Peyer's patch (tissue), 4 donors: ENCODE results near the gene TBRG4. TPM values are rescaled to one million over a fixed set of nuclear protein-coding genes. Genes with fewer than 3 reads are reported as not detected.

Experiments used
- DNase-seq, 3 donors: peaks; one replicate each; pipeline ENCODE4 v3.0.0-alpha.2; 2017 to 2019
- H3K27ac ChIP-seq, 4 donors: fragments of 200-600 bp; sonication (generic); one replicate each; pipeline ENCODE4 v1.5.1; 2016 to 2019
- H3K27me3 ChIP-seq, 2 donors: fragments of 200-600 bp; sonication (generic); one replicate each; pipeline ENCODE4 v1.5.1; 2019
- H3K36me3 ChIP-seq, 3 donors: fragments of 200-600 bp; sonication (generic); one replicate each; pipeline ENCODE4 v1.5.1; 2016 to 2019
- H3K4me1 ChIP-seq, 4 donors: fragments of 200-600 bp; sonication (generic); one replicate each; pipeline ENCODE4 v1.5.1; 2016 to 2019
- H3K4me3 ChIP-seq, 4 donors: fragments of 200-600 bp; sonication (generic); 1 replicate in 3 of 4; 2 replicates in 1 of 4; pipeline ENCODE4 v1.5.1; 2016 to 2019; ENCODE audit warnings: mild to moderate bottlenecking in 1 of 4
- H3K9me3 ChIP-seq, 4 donors: fragments of 200-600 bp; sonication (generic); one replicate each; pipeline ENCODE4 v1.5.1; 2016 to 2019; ENCODE audit warnings: mild to moderate bottlenecking in 1 of 4
- CTCF ChIP-seq, 6 experiments: fragments of 450-650 bp in 4 of 6; fragments of 200-600 bp in 2 of 6; sonication (generic) in 1 of 6; IDR thresholded peaks; one replicate each; pipeline ENCODE4 v1.5.1; 2017 to 2019; ENCODE audit warnings: antibody characterized with exemption in 6 of 6, mild to moderate bottlenecking in 3 of 6, moderate library complexity in 1 of 6
- POLR2A ChIP-seq, 2 donors: fragments of 450-650 bp; IDR thresholded peaks; one replicate each; pipeline ENCODE4 v1.5.1; 2017; ENCODE audit warnings: antibody characterized with exemption in 2 of 2, mild to moderate bottlenecking in 2 of 2, moderate library complexity in 2 of 2
- total RNA-seq, 4 donors: library from RNA; depleted of rRNA; stranded (reverse); fragments of >200 nt; gene quantifications; one replicate each; pipeline ENCODE4 v1.1.0, GENCODE V29; 2016

The TBRG4 gene
- total RNA-seq, 4 donors from 2014 or later = 75.5 to 117 (median 108) TPM

GRCh38 chr7:45099891-45100760 is 11.4 kb downstream of the TBRG4 start:
- Histone ChIP-seq H3K4me3 (no peak overlapping the region), H3K27ac (no peak overlapping the region), H3K9me3 (no peaks in the 10 kb centered on the region), H3K4me1 (no peaks in the 10 kb centered on the region), H3K27me3 (no peaks in the 10 kb centered on the region), H3K36me3 (peaks cover 0 to 68% (median 4%) of the 10 kb centered on the region in 3 donors)
- DNase-seq = no peak
- TF ChIP-seq CTCF (IDR thresholded peaks at IDR 0.05) (no peak), POLR2A (IDR thresholded peaks at IDR 0.05) (no peak)

GRCh38 chr7:45098983-45099839 is 12.3 kb downstream of the TBRG4 start:
- Histone ChIP-seq H3K4me1 (no peaks in the 10 kb centered on the region), H3K27me3 (no peaks in the 10 kb centered on the region), H3K9me3 (no peaks in the 10 kb centered on the region), H3K27ac (no peak overlapping the region), H3K4me3 (no peak overlapping the region), H3K36me3 (peaks cover 0 to 59% (median 4%) of the 10 kb centered on the region in 3 donors)
- no peak for TF ChIP-seq POLR2A (IDR thresholded peaks at IDR 0.05)
- TF ChIP-seq CTCF (IDR thresholded peaks at IDR 0.05) = no peak
- DNase-seq = no peak

GRCh38 chr7:45092931-45093235 is 18.6 kb downstream of the TBRG4 start:
- H3K27me3 ChIP-seq = no peaks in the 10 kb centered on the region
- no peak overlapping the region for H3K4me3 ChIP-seq
- peaks cover 0 to 11% (median 3%) of the 10 kb centered on the region in 4 donors for H3K4me1 ChIP-seq
- DNase-seq = no peak
- no peak for TF ChIP-seq POLR2A (IDR thresholded peaks at IDR 0.05)
- TF ChIP-seq CTCF (IDR thresholded peaks at IDR 0.05) = no peak
- no peak overlapping the region for H3K27ac ChIP-seq
- no peaks in the 10 kb centered on the region for H3K36me3 ChIP-seq
- no peaks in the 10 kb centered on the region for H3K9me3 ChIP-seq

GRCh38 chr7:45092100-45092930 is 19.2 kb downstream of the TBRG4 start:
- Histone ChIP-seq H3K4me1 (peaks cover 0 to 11% (median 3%) of the 10 kb centered on the region in 4 donors), H3K27me3 (no peaks in the 10 kb centered on the region), H3K27ac (no peak overlapping the region), H3K9me3 (no peaks in the 10 kb centered on the region), H3K4me3 (no peak overlapping the region), H3K36me3 (no peaks in the 10 kb centered on the region)
- TF ChIP-seq CTCF (IDR thresholded peaks at IDR 0.05) (no peak), POLR2A (IDR thresholded peaks at IDR 0.05) (no peak)
- DNase-seq = no peak

GRCh38 chr7:45089341-45089891 is 22.1 kb downstream of the TBRG4 start:
- Histone ChIP-seq H3K36me3 (no peaks in the 10 kb centered on the region), H3K4me3 (peak overlapping the region; percentile 27 to 57 (median 54)), H3K9me3 (no peaks in the 10 kb centered on the region), H3K4me1 (peaks cover 0 to 11% (median 3%) of the 10 kb centered on the region in 4 donors), H3K27ac (peak overlapping the region in 2 of 4 donors; percentile 55 to 67), H3K27me3 (no peaks in the 10 kb centered on the region)
- DNase-seq = peak; percentile 27 to 72 (median 56)
- TF ChIP-seq POLR2A (IDR thresholded peaks at IDR 0.05) (no peak), CTCF (IDR thresholded peaks at IDR 0.05) (no peak)
